ENCODE data around the gene OTOF.

GRCh38 chr2:26457695-26458364 is 20.1 kb downstream of the OTOF start:
- TF ChIP-seq, protein P1, sequence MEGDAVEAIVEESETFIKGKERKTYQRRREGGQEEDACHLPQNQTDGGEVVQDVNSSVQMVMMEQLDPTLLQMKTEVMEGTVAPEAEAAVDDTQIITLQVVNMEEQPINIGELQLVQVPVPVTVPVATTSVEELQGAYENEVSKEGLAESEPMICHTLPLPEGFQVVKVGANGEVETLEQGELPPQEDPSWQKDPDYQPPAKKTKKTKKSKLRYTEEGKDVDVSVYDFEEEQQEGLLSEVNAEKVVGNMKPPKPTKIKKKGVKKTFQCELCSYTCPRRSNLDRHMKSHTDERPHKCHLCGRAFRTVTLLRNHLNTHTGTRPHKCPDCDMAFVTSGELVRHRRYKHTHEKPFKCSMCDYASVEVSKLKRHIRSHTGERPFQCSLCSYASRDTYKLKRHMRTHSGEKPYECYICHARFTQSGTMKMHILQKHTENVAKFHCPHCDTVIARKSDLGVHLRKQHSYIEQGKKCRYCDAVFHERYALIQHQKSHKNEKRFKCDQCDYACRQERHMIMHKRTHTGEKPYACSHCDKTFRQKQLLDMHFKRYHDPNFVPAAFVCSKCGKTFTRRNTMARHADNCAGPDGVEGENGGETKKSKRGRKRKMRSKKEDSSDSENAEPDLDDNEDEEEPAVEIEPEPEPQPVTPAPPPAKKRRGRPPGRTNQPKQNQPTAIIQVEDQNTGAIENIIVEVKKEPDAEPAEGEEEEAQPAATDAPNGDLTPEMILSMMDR (IDR thresholded peaks at IDR 0.05): no peak
- no peak for TF ChIP-seq POLR2A (IDR thresholded peaks at IDR 0.05)

Data from uterus (tissue), 2 donors.